RWPE1 (cell line): ENCODE results near the gene E2F2.

ENCODE experiments used
- CTCF ChIA-PET: fragments of 350-600 bp; sonication (Branson Sonifier 250); formaldehyde crosslinking; extraction: SDS; loops from one replicate; lab custom pipeline; 2021; lab: Yijun Ruan, JAX
- POLR2A ChIA-PET: fragments of 400-600 bp; formaldehyde crosslinking; extraction: SDS; loops from one replicate; lab custom pipeline; 2020; ENCODE audit warnings: antibody characterized with exemption; ENCODE audit not compliant: low non-redundant PET; lab: Yijun Ruan, JAX
- DNase-seq: peaks from one replicate; pipeline ENCODE4 v3.0.0; 2012; ENCODE audit warnings: low spot score
- H3K27ac ChIP-seq: fragments of 450-650 bp; 2 replicates; pipeline ENCODE4 v1.5.1; 2017
- CTCF ChIP-seq: fragments of 450-650 bp; conservative IDR thresholded peaks from 2 replicates; pipeline ENCODE4 v1.5.1; 2017; ENCODE audit warnings: low read depth, mild to moderate bottlenecking

Gene E2F2

GRCh38 chr1:23559136-23559984, 28.3 kb upstream of the E2F2 start, which contains the start of gene ID3:
Gene ID3 (minus strand): TSS chr1:23559501. CDS start chr1:23559426, 75 bp downstream.
- DNase-seq, result peak; percentile 89
- TF ChIP-seq CTCF, result no peak
- H3K27ac ChIP-seq, result peak within 1 kb of the TSS; percentile 96
- POLR2A ChIA-PET, result interaction anchor here (0.5 to 1.5 kb wide), 7 partner anchors 32 to 199 kb away, joined by 3 to 6 read pairs (median 4); no protein-coding TSS in a partner anchor
- CTCF ChIA-PET, result interaction anchor here (0.6 to 2.8 kb wide), 5 partner anchors 18 to 81 kb away, joined by 3 to 12 read pairs (median 4); no protein-coding TSS in a partner anchor

GRCh38 chr1:23558872-23559135, 27.8 kb upstream of the E2F2 start:
- H3K27ac ChIP-seq, result peak overlapping the region; percentile 96
- no peak for TF ChIP-seq CTCF
- CTCF ChIA-PET, result interaction anchor here (0.7 to 2.8 kb wide), 4 partner anchors 62 to 81 kb away, joined by 3 to 12 read pairs (median 8); no protein-coding TSS in a partner anchor
- POLR2A ChIA-PET, result interaction anchor here (0.5 to 1.5 kb wide), 4 partner anchors 33 to 199 kb away, joined by 3 to 4 read pairs (median 4); no protein-coding TSS in a partner anchor
- no peak for DNase-seq

- no peak for TF ChIP-seq CTCF
- ChIA-PET POLR2A (interaction anchor here (1.0 to 1.5 kb wide), 4 partner anchors 34 to 79 kb away, joined by 3 to 4 read pairs (median 4); no protein-coding TSS in a partner anchor), CTCF (interaction anchor here (0.7 to 2.8 kb wide), 4 partner anchors 61 to 82 kb away, joined by 3 to 12 read pairs (median 8); no protein-coding TSS in a partner anchor)
- peak; percentile 54 for DNase-seq
- H3K27ac ChIP-seq, result peak overlapping the region; percentile 96
Observed at GRCh38 chr1:23558140-23558871, 27.3 kb upstream of the E2F2 start.

GRCh38 chr1:23557471-23558124, 26.6 kb upstream of the E2F2 start:
- CTCF ChIA-PET, result interaction anchor here (1.9 to 2.8 kb wide), 2 partner anchors 77 to 80 kb away, joined by 11 to 12 read pairs; no protein-coding TSS in a partner anchor
- no peak for TF ChIP-seq CTCF
- H3K27ac ChIP-seq, result peak overlapping the region; percentile 96
- POLR2A ChIA-PET, result interaction anchor here (1.0 to 2.5 kb wide), 2 partner anchors 62 to 77 kb away, joined by 3 to 7 read pairs; no protein-coding TSS in a partner anchor
- DNase-seq, result no peak

GRCh38 chr1:23556635-23557470, 25.8 kb upstream of the E2F2 start:
- ChIA-PET CTCF (interaction anchor here (4.2 kb wide), 1 partner anchor 80 kb away, joined by 21 read pairs; no protein-coding TSS in a partner anchor), POLR2A (interaction anchor here (1.0 to 2.5 kb wide), 2 partner anchors 63 to 78 kb away, joined by 3 to 7 read pairs; no protein-coding TSS in a partner anchor)
- DNase-seq, result peak; percentile 74
- H3K27ac ChIP-seq, result peak overlapping the region; percentile 96
- TF ChIP-seq CTCF, result no peak
